Keratinocyte (primary cell): ENCODE data around the gene APLF. TPM values are rescaled to one million over a fixed set of nuclear protein-coding genes. Genes with fewer than 3 reads are reported as not detected.

Experiments
- DNase-seq: peaks from one replicate; pipeline ENCODE4 v3.0.0-alpha.2; 2011; ENCODE audit warnings: low read depth, missing footprints, low spot score
- FAIRE-seq: peaks from 2 replicates; lab custom pipeline; 2011; peaks lifted over from hg19 to GRCh38; lab: Jason Lieb, UNC
- H2AFZ ChIP-seq: 2 replicates; pipeline ENCODE4 v1.6.0; 2012; ENCODE audit warnings: low read length, control low read depth, inconsistent platforms; ENCODE audit not compliant: control insufficient read depth
- H3K27ac ChIP-seq: 2 replicates; pipeline ENCODE4 v1.5.1; 2011; ENCODE audit warnings: low read length; ENCODE audit not compliant: control insufficient read depth, insufficient read depth
- H3K27me3 ChIP-seq: 3 replicates; pipeline ENCODE4 v1.6.0; 2011; ENCODE audit warnings: low read length; ENCODE audit not compliant: control insufficient read depth, insufficient read depth; ENCODE audit errors: extremely low read depth
- H3K36me3 ChIP-seq, 2 experiments: 2 replicates in 1 of 2; 3 replicates in 1 of 2; pipeline ENCODE4 v1.5.1; 2011; ENCODE audit warnings: low read length in 2 of 2, mild to moderate bottlenecking in 1 of 2; ENCODE audit not compliant: control insufficient read depth in 2 of 2, insufficient read depth in 2 of 2; ENCODE audit errors: extremely low read depth in 1 of 2
- H3K4me1 ChIP-seq: 3 replicates; pipeline ENCODE4 v1.5.1; 2011; ENCODE audit warnings: low read length; ENCODE audit not compliant: control insufficient read depth, insufficient read depth; ENCODE audit errors: extremely low read depth
- H3K4me2 ChIP-seq: 3 replicates; pipeline ENCODE4 v1.6.0; 2011; ENCODE audit warnings: low read depth, low read length; ENCODE audit not compliant: control insufficient read depth, insufficient read depth; ENCODE audit errors: extremely low read depth
- H3K4me3 ChIP-seq, 3 experiments: fragments of 200-600 bp in 1 of 3; sonication (generic) in 1 of 3; 2 replicates in 2 of 3; 3 replicates in 1 of 3; pipeline ENCODE4 v1.5.1; 2011 to 2016; ENCODE audit warnings: low read length in 3 of 3, mild to moderate bottlenecking in 3 of 3, control low read depth in 2 of 3, inconsistent platforms in 1 of 3, low read depth in 1 of 3, mixed read lengths in 1 of 3, mixed run types in 1 of 3, moderate library complexity in 1 of 3; ENCODE audit not compliant: control insufficient read depth in 2 of 3, insufficient read depth in 2 of 3; ENCODE audit errors: extremely low read depth in 1 of 3
- H3K79me2 ChIP-seq: 2 replicates; pipeline ENCODE4 v1.6.0; 2012; ENCODE audit warnings: low read length; ENCODE audit not compliant: control insufficient read depth, insufficient read depth
- H3K9ac ChIP-seq: 3 replicates; pipeline ENCODE4 v1.6.0; 2011; ENCODE audit warnings: low read length; ENCODE audit not compliant: control insufficient read depth, insufficient read depth; ENCODE audit errors: extremely low read depth
- H3K9me1 ChIP-seq: 3 replicates; pipeline ENCODE4 v1.6.0; 2011; ENCODE audit warnings: low read length; ENCODE audit not compliant: control insufficient read depth, insufficient read depth; ENCODE audit errors: extremely low read depth
- H3K9me3 ChIP-seq: 2 replicates; pipeline ENCODE4 v1.5.1; 2012; ENCODE audit warnings: low read depth, low read length; ENCODE audit not compliant: control insufficient read depth
- H4K20me1 ChIP-seq: 3 replicates; pipeline ENCODE4 v1.6.0; 2011; ENCODE audit warnings: low read length; ENCODE audit not compliant: control insufficient read depth, insufficient read depth; ENCODE audit errors: extremely low read depth
- EZH2 ChIP-seq: IDR thresholded peaks from one replicate; pipeline ENCODE4 v1.6.1; 2012; ENCODE audit warnings: inconsistent platforms, mild to moderate bottlenecking, low read length, moderate library complexity
- dilution Hi-C: fragments of 300-500 bp; cut with MboI; formaldehyde crosslinking; loops from one replicate; pipeline ENCODE4 v1.7.0; 2020; ENCODE audit warnings: low sequenced_read_pairs; ENCODE audit not compliant: extremely low pct_ligation_motif_present
- polyA plus RNA-seq, 5 experiments: library from polyadenylated mRNA; depleted of rRNA in 3 of 5; stranded (reverse) in 3 of 5; stranded (forward) in 1 of 5; unstranded in 1 of 5; fragments of >200 nt; gene quantifications; 1 replicate in 1 of 5; 2 replicates in 3 of 5; 3 replicates in 1 of 5; pipeline versions ENCODE4 v1.2.1 to v1.2.3, GENCODE V29; 2011 to 2012; ENCODE audit warnings: missing spikeins in 2 of 5, low read depth in 1 of 5, low replicate concordance in 1 of 5
- TF ChIP-seq, protein P1 (sequence below), 3 experiments: IDR thresholded peaks in 1 of 3; conservative IDR thresholded peaks in 1 of 3; optimal IDR thresholded peaks in 1 of 3; 2 replicates in 2 of 3; 3 replicates in 1 of 3; pipeline versions ENCODE3 to v1.5.1; 2011; ENCODE audit warnings: low read length in 3 of 3, mild to moderate bottlenecking in 3 of 3, moderate library complexity in 2 of 3, control low read depth in 1 of 3, inconsistent platforms in 1 of 3; ENCODE audit not compliant: insufficient read depth in 2 of 3; ENCODE audit errors: extremely low read depth in 1 of 3

The APLF gene
- polyA plus RNA-seq, 1 donor (not counting 4 experiments of a cell fraction or from before 2014, with no cell fraction given): 3.0 TPM

GRCh38 chr2:68605939-68606338, 138.6 kb downstream of the APLF start:
- Histone ChIP-seq H3K4me2 (no peak overlapping the region), H3K9me1 (no peaks in the 10 kb centered on the region), H4K20me1 (no peaks in the 10 kb centered on the region), H3K4me1 (no peaks in the 10 kb centered on the region), H3K9me3 (no peaks in the 10 kb centered on the region), H3K27ac (no peak overlapping the region), H3K9ac (no peak overlapping the region), H3K36me3 (no peaks in the 10 kb centered on the region), H3K27me3 (no peaks in the 10 kb centered on the region), H2AFZ (no peak overlapping the region), H3K79me2 (no peaks in the 10 kb centered on the region), H3K4me3 (no peak overlapping the region)
- no peak for FAIRE-seq
- no peak for DNase-seq
- dilution Hi-C loops: no loop called here
- TF ChIP-seq, protein P1, sequence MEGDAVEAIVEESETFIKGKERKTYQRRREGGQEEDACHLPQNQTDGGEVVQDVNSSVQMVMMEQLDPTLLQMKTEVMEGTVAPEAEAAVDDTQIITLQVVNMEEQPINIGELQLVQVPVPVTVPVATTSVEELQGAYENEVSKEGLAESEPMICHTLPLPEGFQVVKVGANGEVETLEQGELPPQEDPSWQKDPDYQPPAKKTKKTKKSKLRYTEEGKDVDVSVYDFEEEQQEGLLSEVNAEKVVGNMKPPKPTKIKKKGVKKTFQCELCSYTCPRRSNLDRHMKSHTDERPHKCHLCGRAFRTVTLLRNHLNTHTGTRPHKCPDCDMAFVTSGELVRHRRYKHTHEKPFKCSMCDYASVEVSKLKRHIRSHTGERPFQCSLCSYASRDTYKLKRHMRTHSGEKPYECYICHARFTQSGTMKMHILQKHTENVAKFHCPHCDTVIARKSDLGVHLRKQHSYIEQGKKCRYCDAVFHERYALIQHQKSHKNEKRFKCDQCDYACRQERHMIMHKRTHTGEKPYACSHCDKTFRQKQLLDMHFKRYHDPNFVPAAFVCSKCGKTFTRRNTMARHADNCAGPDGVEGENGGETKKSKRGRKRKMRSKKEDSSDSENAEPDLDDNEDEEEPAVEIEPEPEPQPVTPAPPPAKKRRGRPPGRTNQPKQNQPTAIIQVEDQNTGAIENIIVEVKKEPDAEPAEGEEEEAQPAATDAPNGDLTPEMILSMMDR (optimal IDR thresholded peaks at IDR 0.05 in 1 of 3, IDR thresholded peaks at IDR 0.05 in 1 of 3, conservative IDR thresholded peaks at IDR 0.05 in 1 of 3; ENCODE audit: extremely low read depth in 1 of 3, insufficient read depth in 2 of 3, low read length in 3 of 3): no peak
- TF ChIP-seq EZH2: no peak

- Histone ChIP-seq H3K4me1 (no peaks in the 10 kb centered on the region), H3K4me3 (no peak overlapping the region), H3K9me1 (no peaks in the 10 kb centered on the region), H3K4me2 (no peak overlapping the region), H3K9me3 (no peaks in the 10 kb centered on the region), H2AFZ (no peak overlapping the region), H3K27ac (no peak overlapping the region), H4K20me1 (no peaks in the 10 kb centered on the region), H3K79me2 (no peaks in the 10 kb centered on the region), H3K27me3 (no peaks in the 10 kb centered on the region), H3K9ac (no peak overlapping the region), H3K36me3 (no peaks in the 10 kb centered on the region)
- DNase-seq: no peak
- dilution Hi-C loops: no loop called here
- FAIRE-seq: no peak
- TF ChIP-seq EZH2: no peak
- TF ChIP-seq, protein P1 (optimal IDR thresholded peaks at IDR 0.05 in 1 of 3, IDR thresholded peaks at IDR 0.05 in 1 of 3, conservative IDR thresholded peaks at IDR 0.05 in 1 of 3; ENCODE audit: extremely low read depth in 1 of 3, insufficient read depth in 2 of 3, low read length in 3 of 3): no peak
These were observed 139.4 kb downstream of the APLF start for GRCh38 chr2:68606759-68607158.
